GM21390 (cell line): ENCODE results near the gene INPP5B.

ENCODE experiments used
- ATAC-seq: cut with Tn5 transposase; IDR thresholded peaks from one replicate; pipeline ENCODE4 v1.9.1; 2021; ENCODE audit not compliant: unreplicated experiment

The INPP5B gene

DNA sequence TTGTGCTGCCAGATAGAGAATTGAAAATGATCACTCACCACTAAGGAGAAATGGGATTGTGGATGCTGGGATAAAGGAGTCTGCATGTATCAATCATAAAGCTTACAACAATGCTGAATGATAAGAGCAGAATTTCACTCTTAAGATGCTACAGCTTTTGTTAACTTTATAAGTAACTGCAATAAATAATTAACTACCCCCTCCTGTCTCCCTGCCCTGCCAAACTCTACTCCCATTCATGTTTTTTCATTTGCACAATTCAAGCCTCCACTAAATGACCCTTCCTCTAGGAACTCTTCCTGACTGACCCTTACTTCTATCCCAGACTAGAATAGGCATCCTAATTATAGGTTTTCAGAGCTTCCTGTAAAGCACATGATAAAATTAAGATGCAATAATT is 102.3 kb downstream of the INPP5B start:
- no peak for ATAC-seq

DNA sequence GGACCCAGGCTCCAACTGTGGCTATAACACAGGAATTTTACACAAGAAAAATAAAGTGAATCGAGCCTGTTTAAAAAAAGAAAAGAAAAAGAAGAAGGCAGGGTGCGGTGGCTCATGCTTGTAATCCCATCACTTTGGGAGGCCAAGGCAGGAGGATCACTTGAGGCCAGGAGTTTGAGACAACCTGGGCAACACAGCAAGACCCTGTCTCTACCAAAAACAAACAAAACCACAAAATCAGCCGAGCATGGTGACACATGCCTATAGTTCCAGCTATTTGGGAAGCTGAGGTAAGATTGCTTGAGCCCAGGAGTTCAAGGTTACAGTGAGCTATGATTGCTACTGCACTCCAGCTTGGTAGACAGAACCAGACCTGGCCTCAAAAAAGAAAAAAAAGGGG is 105.2 kb downstream of the INPP5B start:
- no peak for ATAC-seq

DNA sequence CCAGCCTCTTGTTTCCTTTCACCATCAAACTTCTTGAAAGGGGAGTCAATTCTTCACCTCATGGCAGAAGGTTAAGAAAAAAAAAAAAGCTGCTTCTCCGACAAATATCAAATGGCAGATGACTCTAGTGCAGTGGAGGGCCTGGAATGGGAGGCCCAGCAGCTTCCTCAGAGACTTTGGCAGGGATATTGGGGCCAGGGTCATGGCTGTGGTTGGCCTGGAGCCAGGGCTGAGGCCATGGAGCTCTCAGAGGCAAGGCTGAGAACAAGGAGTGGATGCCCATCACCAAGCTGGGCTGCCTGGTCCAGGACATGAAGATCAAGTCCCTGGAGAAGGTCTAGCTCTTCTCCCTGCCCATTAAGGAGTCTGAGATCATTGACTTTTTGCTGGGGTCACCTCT is 106.1 kb downstream of the INPP5B start:
- ATAC-seq = no peak

DNA sequence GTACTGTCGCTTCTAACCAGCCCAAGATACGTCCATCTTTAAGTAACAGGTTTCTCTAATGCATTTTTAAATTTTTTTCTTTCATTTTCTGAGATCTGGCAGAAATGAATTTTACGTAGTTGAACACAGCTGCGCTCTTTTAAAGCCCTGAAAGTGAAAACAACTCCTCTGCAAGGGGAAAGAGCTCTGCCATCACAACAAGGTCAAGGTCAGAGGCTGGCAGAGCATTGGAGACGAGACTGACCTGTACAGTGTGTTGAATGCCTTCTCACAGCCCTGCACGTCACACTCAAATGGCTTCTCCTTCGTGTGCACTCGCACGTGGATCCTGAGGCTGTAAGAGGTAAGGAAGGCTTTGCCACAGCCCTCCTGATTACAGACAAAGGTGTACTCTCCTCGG is 107.2 kb downstream of the INPP5B start:
- ATAC-seq = no peak

DNA sequence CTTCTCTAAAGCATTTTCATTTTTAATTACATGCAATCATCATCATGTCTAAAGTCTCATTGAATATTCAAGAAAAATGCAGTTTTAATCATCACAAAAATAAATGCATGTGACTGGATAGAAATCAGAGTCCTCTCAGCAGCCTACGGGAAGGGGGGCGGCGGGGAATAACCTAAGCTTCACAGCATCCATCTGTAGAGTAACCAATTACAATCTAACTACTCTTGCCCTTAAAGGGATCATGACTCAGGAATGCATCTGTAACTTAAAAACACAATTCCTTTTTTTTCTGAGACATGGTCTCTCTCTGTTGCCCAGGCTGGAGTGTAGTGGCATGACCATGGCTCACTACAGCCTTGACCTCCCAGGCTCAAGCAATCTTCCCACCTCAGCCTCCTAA is 110.1 kb downstream of the INPP5B start:
- ATAC-seq = no peak

DNA sequence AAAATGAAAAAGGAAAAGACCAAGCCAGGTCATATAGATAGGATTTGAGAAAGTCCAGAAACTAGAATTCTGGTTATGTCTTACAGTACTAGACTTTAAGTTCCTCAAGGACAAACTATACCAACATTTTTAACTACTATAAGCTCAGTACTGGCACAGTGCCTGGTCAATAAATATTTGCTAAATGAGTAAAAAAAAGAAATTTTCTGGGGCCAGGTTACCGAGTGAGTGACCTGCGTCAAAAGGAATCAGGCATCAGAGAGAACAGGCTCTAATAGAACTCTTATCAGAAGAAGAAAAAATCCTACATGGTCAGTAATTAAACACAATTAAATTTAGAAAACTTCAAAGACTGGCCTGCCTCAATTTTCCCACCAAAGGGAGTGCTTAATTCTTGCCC is 115.0 kb downstream of the INPP5B start:
- no peak for ATAC-seq

DNA sequence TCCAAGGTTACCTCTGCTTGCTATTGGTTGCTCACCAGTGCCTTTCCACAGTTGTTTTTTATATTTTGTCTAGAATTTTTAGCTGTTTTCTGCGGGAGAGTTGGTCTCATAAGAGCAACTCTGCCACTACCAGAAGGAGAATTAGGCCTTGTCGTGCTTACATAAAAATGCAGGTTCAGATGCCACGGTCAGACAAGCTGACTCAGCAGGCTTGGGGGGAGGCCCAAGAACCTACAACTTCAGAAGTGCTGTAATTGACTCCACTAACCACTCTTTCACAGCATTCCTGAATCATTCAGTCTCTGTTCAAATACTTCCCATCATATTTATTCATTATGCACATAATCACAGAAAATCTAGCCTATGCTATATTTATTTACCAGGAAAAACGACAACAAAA is 115.7 kb downstream of the INPP5B start:
- no peak for ATAC-seq

DNA sequence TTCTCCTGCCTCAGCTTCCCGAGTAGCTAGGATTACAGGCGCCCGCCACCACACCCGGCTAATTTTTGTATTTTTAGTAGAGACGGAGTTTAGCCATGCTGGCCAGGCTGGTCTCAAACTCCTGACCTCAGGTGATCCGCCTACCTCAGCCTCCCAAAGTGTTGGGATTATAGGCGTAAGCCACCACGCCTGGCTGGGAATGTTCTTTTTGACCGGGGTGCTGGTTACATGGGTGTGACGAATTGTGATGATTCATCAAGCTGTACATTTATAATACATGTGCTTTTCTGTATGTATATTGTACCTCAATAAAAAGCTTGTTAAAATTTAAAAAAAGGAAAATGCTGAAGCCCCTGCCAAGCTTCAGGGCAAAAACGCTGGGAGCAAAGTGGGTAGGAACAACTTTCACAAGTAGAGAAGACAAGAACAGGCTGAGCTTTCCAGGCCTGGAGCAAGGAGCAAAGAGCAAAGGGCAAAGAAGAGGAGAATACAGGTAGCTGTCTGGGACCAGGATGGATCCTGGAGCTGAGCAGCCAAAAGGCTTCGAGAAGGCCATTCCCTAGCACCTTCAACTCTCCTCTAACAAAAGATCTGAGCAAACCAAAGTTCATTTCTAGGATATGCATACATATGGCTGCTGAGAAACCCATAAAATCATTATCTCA is 118.3 kb downstream of the INPP5B start:
- no peak for ATAC-seq

DNA sequence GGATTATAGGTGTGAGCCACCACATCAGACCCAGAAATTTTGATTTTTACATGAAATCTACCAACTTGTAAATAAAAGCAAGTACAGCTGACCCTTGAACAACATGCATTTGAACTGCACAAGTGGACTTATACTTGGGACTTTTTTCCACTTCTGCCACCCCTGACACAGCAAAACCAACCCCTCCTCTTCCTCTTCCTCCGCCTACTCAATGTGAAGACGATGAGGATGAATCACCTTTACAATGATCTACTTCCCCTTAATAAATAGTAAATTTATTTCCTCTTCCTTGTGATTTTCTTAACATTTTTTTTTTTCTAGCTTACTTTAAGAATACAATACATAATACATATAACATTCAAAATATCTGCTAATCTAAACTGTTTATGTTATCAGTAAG is 121.3 kb downstream of the INPP5B start:
- ATAC-seq = no peak

DNA sequence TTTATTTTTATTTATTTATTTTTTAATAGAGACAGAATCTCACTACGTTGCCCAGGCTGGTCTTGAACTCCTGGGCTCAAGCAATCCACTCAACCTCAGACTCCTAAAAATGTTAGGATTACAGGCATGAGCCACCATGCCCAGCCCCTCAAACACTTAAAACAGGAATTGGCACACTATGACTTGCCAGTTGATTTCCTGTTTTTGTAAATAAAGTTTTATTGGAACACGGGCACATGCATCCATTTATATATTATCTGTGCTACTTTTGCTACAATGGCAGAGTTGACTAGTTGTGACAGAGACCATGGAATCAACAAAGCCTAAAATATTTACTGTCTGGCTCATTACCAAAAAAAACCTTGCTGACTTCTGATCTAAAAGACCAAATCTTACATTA is 122.9 kb downstream of the INPP5B start:
- ATAC-seq = no peak

DNA sequence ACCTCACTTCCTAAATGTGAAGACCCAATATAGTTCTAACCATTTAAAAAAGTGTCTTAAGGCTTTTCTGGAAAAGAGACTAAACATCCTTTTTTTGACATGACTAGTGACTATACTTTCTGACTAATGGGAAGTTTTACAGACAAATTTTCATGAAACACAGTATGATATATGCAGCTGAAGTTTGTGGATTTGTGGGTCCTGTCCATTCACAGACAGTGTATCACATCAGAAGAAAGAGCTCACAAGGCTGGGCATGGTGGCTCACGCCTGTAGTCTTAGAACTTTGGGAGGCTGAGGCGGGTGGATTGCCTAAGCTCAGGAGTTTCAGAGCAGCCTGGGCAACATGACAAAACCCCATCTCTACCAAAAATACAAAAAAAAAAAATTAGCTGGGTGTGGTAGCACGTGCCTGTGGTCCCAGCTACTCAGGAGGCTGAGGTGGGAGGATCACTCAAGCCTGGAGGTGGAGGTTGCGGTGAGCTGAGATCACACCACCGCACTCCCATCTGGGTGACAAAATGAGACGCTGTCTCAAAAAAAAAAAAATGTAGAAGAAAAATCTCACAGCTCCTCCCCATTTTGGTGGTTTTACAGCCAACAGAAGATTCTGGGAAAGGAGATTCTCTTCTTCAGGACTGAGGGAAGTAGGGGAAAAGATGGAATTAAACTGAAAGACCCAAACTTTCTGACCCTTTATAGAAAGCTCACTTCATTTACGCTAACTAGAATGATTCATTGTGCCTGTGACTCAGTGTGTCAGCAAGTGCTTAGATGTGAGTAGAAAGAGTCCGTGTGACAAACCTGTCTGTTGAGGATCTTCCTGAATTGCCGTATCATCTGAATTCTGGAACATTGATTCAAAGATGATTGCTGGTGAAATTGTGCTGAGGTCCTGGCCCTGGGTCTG is 123.7 kb downstream of the INPP5B start:
- no peak for ATAC-seq

DNA sequence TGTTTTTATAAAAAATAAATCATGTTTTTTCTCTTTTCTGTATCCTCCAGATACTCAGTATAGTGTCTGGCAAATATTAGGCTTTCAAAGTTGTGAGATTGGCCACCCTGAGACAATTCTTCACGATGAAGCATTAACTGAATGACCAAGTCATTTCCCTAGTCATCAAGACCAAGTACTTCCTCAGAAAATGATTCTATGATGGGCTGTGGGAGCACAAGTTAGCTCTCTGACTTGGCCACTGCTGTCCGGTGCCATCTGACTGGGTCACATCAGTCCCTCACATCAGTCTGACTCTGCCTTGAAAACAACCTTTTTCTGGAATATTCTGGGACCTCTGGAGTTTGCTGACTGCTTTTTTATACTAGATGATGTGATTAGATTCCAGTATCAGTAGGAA is 125.4 kb downstream of the INPP5B start:
- ATAC-seq = no peak

DNA sequence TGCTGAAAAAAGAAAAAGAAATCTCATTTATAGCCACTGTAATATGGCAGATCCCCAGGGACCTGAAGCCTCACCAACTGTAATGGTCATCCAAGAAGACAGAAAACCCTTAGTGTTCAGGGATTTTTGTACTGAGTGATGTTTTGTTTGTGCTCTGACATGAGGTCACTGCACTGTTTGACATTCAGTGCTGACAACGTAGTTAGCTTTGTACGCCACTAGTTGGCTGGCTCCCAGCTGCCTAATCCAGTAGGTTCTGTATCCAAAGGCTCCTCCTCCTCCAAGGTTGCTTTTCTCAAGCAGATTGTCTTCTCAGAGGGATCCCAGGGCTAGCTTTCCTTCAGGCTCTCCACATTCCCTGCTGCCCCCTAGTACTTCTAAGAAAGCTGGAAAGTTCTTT is 129.4 kb downstream of the INPP5B start:
- ATAC-seq = no peak

DNA sequence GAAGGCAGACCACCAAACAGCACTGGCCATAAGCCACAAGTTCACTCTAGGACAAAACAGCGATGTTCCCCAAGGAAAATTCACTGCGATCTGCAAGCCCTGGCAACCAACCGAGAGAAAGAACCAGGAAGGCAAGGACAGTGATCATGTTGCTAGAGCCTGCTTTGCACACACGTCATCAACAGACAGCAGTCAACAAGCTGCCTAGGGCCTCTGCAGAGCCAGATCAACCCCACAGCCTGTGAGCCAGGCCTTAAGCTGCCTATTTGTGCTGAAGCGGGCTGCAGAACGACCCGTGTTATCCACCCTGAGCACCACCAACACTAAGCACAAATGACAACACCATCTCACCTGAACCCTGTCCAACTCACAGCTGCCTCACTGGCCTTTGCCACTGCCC is 132.6 kb downstream of the INPP5B start:
- ATAC-seq = no peak

DNA sequence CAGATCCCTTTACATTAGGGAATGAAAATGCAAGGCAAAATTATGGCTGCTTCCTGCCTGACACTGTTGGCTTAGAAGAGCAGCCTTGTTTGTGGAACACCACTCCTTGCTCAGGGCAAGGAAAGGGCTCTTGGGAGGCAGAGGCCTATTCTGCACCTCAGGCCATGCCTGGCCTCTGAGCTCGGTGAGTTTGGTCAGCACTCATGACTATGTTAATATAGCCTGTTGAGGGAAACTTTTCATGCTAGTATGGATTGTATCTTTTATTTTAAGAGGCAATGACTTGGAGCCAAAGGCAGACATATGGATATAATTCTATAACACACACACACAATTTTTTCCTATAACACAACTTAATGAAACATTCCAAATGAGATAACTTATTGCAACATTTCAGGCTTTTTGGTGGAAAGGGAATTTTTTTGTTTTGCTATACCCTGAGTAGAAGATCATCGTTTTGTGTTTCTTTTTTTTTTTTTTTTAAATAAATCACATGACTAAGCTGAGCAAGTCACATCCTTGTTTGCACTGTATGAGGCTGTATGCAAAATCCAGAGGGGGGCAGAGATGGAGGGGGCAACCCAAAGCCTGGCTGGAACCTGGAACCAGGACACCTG is 133.2 kb downstream of the INPP5B start:
- ATAC-seq = no peak

DNA sequence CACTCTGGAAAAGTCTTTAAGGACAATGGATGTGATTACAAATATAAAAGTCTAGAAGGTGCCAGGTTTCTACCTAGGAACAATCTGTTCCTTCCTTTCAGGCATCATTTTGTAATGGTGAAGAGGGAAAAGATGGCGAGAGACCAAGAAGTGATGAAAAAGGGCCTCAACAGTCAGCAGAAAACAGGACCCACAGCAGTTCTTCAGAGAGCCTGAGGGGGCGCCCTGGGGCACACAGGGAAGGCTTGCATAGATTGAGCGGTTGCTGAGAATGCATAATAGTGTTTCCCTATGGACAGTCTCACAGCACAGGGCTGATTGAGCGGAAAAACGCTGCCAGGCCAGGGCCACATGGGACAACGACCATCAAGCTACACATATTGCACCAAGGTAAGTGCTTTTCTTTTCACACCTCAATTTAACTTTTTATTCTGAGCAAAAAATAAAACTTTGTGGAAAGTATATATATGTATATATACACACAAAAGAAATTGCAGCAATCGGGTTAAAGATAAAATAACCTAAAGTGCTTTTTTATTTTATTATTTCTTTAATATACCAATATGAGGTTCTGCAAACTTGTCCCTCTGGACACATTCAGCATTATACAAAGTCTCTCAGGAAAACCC is 135.7 kb downstream of the INPP5B start:
- no peak for ATAC-seq
